Suprapubic skin (tissue), 4 donors: ENCODE results near the gene TBC1D1. TPM values are rescaled to one million over a fixed set of nuclear protein-coding genes. Genes with fewer than 3 reads are reported as not detected.

Source experiments
- DNase-seq, 2 donors: peaks; one replicate each; pipeline ENCODE4 v3.0.0-alpha.2; 2019; ENCODE audit warnings: low spot score in 2 of 2
- H3K27ac ChIP-seq: fragments of 200-600 bp; sonication (generic); one replicate; pipeline ENCODE4 v1.5.1; 2019
- H3K27me3 ChIP-seq: fragments of 200-600 bp; sonication (generic); one replicate; pipeline ENCODE4 v1.5.1; 2019
- H3K36me3 ChIP-seq: fragments of 200-600 bp; sonication (generic); one replicate; pipeline ENCODE4 v1.5.1; 2019
- H3K4me1 ChIP-seq: fragments of 200-600 bp; sonication (generic); one replicate; pipeline ENCODE4 v1.5.1; 2019
- H3K4me3 ChIP-seq: fragments of 200-600 bp; sonication (generic); one replicate; pipeline ENCODE4 v1.5.1; 2019; ENCODE audit warnings: mild to moderate bottlenecking
- H3K9me3 ChIP-seq: fragments of 200-600 bp; sonication (generic); one replicate; pipeline ENCODE4 v1.5.1; 2019
- EP300 ChIP-seq: sonication (generic); formaldehyde crosslinking; IDR thresholded peaks from one replicate; pipeline ENCODE4 v1.6.1; 2017; ENCODE audit warnings: antibody characterized with exemption
- POLR2A ChIP-seq, 2 donors: fragments of 450-650 bp; IDR thresholded peaks; one replicate each; pipeline ENCODE4 v1.6.1; 2017; ENCODE audit warnings: antibody characterized with exemption in 2 of 2, mild to moderate bottlenecking in 2 of 2, moderate library complexity in 2 of 2
- POLR2AphosphoS5 ChIP-seq, 3 donors: sonication (generic); formaldehyde crosslinking; IDR thresholded peaks; one replicate each; pipeline ENCODE4 v1.6.1; 2017; ENCODE audit warnings: antibody characterized with exemption in 3 of 3
- WGBS: methylation state at CpG from one replicate; pipeline ENCODE4 v1.1.5; 2018; 5-methylcytosine and 5-hydroxymethylcytosine counted together
- total RNA-seq, 4 donors: library from RNA; depleted of rRNA; stranded (reverse); fragments of >200 nt; gene quantifications; one replicate each; pipeline ENCODE4 v1.1.0, GENCODE V29; 2016
- TF ChIP-seq, protein P1 (sequence below), 2 donors: fragments of 200-600 bp in 1 of 2; fragments of 450-650 bp in 1 of 2; sonication (generic) in 1 of 2; IDR thresholded peaks; one replicate each; pipeline ENCODE4 v1.5.1; 2016 to 2019; ENCODE audit warnings: antibody characterized with exemption in 2 of 2, mild to moderate bottlenecking in 1 of 2, moderate library complexity in 1 of 2

TBC1D1 gene
- total RNA-seq, 4 donors from 2014 or later = 16.3 to 32.0 (median 22.2) TPM

DNA sequence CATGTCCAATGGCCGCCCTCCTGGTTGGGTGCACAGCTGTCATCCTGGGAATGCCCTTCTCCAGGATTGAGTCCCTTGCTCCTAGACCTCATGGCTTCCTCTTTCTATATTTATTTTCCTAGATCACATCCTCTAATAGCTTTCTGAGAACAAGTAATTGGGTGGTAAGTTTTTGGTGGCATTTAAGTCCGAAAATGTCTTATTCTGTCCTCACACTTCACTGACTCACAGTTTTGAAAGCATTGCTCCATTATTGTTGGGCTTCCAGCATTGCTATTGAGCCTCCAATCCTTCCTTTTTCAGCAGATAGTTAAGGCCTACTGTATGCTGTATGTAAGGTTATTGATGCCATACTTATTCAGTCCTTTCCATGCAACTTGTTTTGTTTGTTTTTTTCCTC is 38.5 kb upstream of the TBC1D1 start:
- TF ChIP-seq EP300 (no peak), POLR2A (IDR thresholded peaks at IDR 0.05) (no peak), POLR2AphosphoS5 (IDR thresholded peaks at IDR 0.05) (no peak)
- WGBS = 85% methylated on average over 2 of the region's 2 CpGs
- H3K4me3 ChIP-seq = no peak overlapping the region
- no peak for DNase-seq
- H3K9me3 ChIP-seq = no peaks in the 10 kb centered on the region
- H3K4me1 ChIP-seq = no peaks in the 10 kb centered on the region
- no peaks in the 10 kb centered on the region for H3K27me3 ChIP-seq
- H3K36me3 ChIP-seq = peaks cover 65% of the 10 kb centered on the region
- H3K27ac ChIP-seq = no peak overlapping the region

DNA sequence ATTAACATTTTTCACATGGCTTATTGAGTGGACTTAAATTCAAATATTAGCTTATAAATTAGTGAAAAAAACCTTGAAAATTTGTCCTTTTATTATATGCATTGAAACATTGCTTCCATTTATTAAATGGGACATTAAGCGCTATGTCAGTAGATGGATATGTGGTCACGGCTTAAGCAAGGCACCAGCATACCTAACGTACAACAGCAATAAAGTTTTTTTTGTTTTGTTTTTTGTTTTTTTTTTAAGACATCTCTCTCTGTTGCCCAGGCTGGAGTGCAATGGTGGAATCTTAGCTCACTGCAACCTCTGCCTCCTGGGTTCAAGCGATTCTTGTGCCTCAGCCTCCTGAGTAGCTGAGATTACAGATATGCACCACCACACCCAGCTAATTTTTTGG is 32.8 kb upstream of the TBC1D1 start:
- Histone ChIP-seq H3K27ac (no peak overlapping the region), H3K27me3 (no peaks in the 10 kb centered on the region), H3K36me3 (peaks cover 51% of the 10 kb centered on the region), H3K4me3 (no peak overlapping the region), H3K9me3 (no peaks in the 10 kb centered on the region), H3K4me1 (no peaks in the 10 kb centered on the region)
- WGBS = 88% methylated on average over 4 of the region's 4 CpGs
- no peak for DNase-seq
- TF ChIP-seq EP300 (no peak), POLR2AphosphoS5 (IDR thresholded peaks at IDR 0.05) (no peak), POLR2A (IDR thresholded peaks at IDR 0.05) (no peak)
- TF ChIP-seq, protein P1, sequence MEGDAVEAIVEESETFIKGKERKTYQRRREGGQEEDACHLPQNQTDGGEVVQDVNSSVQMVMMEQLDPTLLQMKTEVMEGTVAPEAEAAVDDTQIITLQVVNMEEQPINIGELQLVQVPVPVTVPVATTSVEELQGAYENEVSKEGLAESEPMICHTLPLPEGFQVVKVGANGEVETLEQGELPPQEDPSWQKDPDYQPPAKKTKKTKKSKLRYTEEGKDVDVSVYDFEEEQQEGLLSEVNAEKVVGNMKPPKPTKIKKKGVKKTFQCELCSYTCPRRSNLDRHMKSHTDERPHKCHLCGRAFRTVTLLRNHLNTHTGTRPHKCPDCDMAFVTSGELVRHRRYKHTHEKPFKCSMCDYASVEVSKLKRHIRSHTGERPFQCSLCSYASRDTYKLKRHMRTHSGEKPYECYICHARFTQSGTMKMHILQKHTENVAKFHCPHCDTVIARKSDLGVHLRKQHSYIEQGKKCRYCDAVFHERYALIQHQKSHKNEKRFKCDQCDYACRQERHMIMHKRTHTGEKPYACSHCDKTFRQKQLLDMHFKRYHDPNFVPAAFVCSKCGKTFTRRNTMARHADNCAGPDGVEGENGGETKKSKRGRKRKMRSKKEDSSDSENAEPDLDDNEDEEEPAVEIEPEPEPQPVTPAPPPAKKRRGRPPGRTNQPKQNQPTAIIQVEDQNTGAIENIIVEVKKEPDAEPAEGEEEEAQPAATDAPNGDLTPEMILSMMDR (IDR thresholded peaks at IDR 0.05) = no peak

DNA sequence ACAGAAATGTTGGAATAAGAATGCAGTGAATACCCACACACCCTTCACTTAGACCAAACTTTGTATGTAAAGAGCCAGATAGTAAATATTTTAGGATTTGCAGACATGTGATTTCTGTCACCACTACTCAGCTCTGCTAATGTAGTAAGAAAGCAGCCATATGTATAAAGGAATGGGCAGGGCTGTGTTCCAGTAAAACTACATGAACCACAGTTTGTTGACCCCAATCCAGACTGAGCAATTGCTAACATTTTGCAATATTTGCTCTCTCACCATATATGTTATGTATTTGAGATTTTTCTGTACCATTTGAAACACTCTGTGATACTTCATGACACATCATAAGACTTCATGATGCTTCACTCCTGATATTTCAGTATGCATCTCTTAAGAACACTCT is 32.0 kb upstream of the TBC1D1 start:
- DNase-seq = no peak
- no peak overlapping the region for H3K4me3 ChIP-seq
- TF ChIP-seq POLR2A (IDR thresholded peaks at IDR 0.05) (no peak), POLR2AphosphoS5 (IDR thresholded peaks at IDR 0.05) (no peak), EP300 (no peak)
- TF ChIP-seq, protein P1 (IDR thresholded peaks at IDR 0.05) = no peak
- H3K9me3 ChIP-seq = no peaks in the 10 kb centered on the region
- H3K27me3 ChIP-seq = no peaks in the 10 kb centered on the region
- H3K4me1 ChIP-seq = no peaks in the 10 kb centered on the region
- H3K36me3 ChIP-seq = peaks cover 51% of the 10 kb centered on the region
- H3K27ac ChIP-seq = no peak overlapping the region

DNA sequence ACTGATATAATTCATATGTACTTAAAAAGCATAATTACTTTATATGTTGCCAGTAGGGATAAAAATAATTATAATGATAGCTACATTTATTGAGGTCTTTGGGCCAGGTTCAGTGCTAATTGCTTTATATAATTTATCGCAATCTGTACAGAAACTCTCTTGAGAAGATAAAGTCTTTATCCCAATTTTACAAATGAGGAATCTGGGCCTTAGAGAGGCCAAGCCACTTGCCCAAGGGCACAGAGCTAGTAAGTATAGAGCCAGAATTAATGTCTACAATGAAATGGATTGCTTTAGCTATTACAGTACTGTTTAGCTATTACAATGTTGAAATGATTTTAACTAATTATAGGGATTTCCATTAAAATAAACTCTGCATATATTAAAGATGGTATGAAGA is 30.6 kb upstream of the TBC1D1 start:
- no peak overlapping the region for H3K27ac ChIP-seq
- TF ChIP-seq, protein P1 (IDR thresholded peaks at IDR 0.05) = no peak
- no peak for TF ChIP-seq POLR2A (IDR thresholded peaks at IDR 0.05)
- TF ChIP-seq POLR2AphosphoS5 (IDR thresholded peaks at IDR 0.05) = no peak
- no peak for TF ChIP-seq EP300
- no peak overlapping the region for H3K4me3 ChIP-seq
- no peaks in the 10 kb centered on the region for H3K4me1 ChIP-seq
- no peaks in the 10 kb centered on the region for H3K9me3 ChIP-seq
- 98% methylated on average over 1 of the region's 1 CpG for WGBS
- DNase-seq = no peak
- H3K36me3 ChIP-seq = peaks cover 54% of the 10 kb centered on the region
- H3K27me3 ChIP-seq = no peaks in the 10 kb centered on the region

DNA sequence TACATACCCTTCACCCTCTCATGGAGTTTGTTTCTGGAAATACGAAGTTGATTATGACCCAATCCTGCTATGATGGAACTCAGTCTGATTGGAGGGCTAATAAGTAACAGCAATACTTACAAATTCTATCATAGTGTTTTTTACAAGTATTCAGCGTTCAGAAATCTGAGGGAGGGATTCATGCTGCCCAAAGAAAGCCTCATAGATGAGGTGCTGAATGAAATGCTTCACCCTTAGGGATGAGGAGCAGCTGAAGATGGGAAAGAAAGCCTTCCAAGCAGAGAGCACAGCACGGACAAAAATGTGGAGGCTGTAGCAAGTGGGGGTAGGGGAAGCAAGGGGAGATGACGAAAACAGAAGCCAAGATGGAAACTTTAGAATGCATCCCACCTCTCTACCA is 27.9 kb upstream of the TBC1D1 start:
- Histone ChIP-seq H3K27me3 (no peaks in the 10 kb centered on the region), H3K9me3 (no peaks in the 10 kb centered on the region), H3K36me3 (peaks cover 33% of the 10 kb centered on the region), H3K27ac (no peak overlapping the region), H3K4me3 (no peak overlapping the region), H3K4me1 (no peaks in the 10 kb centered on the region)
- 90% methylated on average over 4 of the region's 4 CpGs for WGBS
- TF ChIP-seq, protein P1 (IDR thresholded peaks at IDR 0.05) = no peak
- TF ChIP-seq EP300 (no peak), POLR2A (IDR thresholded peaks at IDR 0.05) (no peak), POLR2AphosphoS5 (IDR thresholded peaks at IDR 0.05) (no peak)
- DNase-seq = no peak

DNA sequence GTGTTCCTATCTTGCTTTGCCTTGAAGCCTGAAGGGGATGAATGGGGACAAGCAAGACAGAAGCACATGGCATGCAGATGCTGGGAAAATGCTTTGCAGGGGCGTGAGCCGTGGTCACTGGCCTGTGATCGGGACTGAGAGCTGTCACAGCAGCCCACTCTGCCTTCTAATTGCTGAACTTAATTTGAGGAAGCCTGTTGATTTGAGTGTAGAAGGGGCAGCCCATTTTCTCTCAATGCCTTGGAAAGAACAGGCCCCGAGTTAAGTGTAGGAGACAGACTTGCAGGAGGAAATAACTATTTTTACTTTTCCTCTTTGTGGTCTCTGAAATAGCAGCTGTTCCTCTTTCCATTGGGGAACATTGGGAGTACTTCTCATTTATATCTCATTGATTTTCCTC is 26.1 kb upstream of the TBC1D1 start:
- Histone ChIP-seq H3K4me1 (no peaks in the 10 kb centered on the region), H3K4me3 (no peak overlapping the region), H3K36me3 (peaks cover 31% of the 10 kb centered on the region), H3K9me3 (no peaks in the 10 kb centered on the region), H3K27ac (no peak overlapping the region), H3K27me3 (no peaks in the 10 kb centered on the region)
- TF ChIP-seq, protein P1 (IDR thresholded peaks at IDR 0.05) = no peak
- TF ChIP-seq POLR2A (IDR thresholded peaks at IDR 0.05) (no peak), POLR2AphosphoS5 (IDR thresholded peaks at IDR 0.05) (no peak), EP300 (no peak)
- no peak for DNase-seq
- 70% methylated on average over 4 of the region's 4 CpGs for WGBS
